Duodenal mucosa (tissue), 2 donors: Measurements from ENCODE around the gene CHODL.

Experiments used
- H3K27ac ChIP-seq: one replicate; pipeline ENCODE4 v1.7.0; 2013; ENCODE audit warnings: low read depth, low read length
- H3K27me3 ChIP-seq, 2 donors: one replicate each; pipeline ENCODE4 v1.7.0; 2013; ENCODE audit warnings: low read length in 2 of 2, control low read depth in 1 of 2; ENCODE audit not compliant: insufficient read depth in 2 of 2, control insufficient read depth in 1 of 2
- H3K36me3 ChIP-seq, 2 donors: one replicate each; pipeline ENCODE4 v1.7.0; 2013; ENCODE audit warnings: low read length in 2 of 2, control low read depth in 1 of 2; ENCODE audit not compliant: insufficient read depth in 2 of 2, control insufficient read depth in 1 of 2
- H3K4me1 ChIP-seq, 2 donors: one replicate each; pipeline ENCODE4 v1.7.0; 2013; ENCODE audit warnings: low read length in 2 of 2, control low read depth in 1 of 2; ENCODE audit not compliant: insufficient read depth in 2 of 2, control insufficient read depth in 1 of 2
- H3K4me3 ChIP-seq, 2 donors: one replicate each; pipeline ENCODE4 v1.7.0; 2013; ENCODE audit warnings: low read length in 2 of 2, low read depth in 1 of 2
- H3K9ac ChIP-seq, 2 donors: one replicate each; pipeline ENCODE4 v1.7.0; 2013; ENCODE audit warnings: low read length in 2 of 2, low read depth in 1 of 2
- H3K9me3 ChIP-seq, 2 donors: one replicate each; pipeline ENCODE4 v1.7.0; 2013; ENCODE audit warnings: low read length in 2 of 2, control low read depth in 1 of 2; ENCODE audit not compliant: control insufficient read depth in 1 of 2

The CHODL gene

DNA sequence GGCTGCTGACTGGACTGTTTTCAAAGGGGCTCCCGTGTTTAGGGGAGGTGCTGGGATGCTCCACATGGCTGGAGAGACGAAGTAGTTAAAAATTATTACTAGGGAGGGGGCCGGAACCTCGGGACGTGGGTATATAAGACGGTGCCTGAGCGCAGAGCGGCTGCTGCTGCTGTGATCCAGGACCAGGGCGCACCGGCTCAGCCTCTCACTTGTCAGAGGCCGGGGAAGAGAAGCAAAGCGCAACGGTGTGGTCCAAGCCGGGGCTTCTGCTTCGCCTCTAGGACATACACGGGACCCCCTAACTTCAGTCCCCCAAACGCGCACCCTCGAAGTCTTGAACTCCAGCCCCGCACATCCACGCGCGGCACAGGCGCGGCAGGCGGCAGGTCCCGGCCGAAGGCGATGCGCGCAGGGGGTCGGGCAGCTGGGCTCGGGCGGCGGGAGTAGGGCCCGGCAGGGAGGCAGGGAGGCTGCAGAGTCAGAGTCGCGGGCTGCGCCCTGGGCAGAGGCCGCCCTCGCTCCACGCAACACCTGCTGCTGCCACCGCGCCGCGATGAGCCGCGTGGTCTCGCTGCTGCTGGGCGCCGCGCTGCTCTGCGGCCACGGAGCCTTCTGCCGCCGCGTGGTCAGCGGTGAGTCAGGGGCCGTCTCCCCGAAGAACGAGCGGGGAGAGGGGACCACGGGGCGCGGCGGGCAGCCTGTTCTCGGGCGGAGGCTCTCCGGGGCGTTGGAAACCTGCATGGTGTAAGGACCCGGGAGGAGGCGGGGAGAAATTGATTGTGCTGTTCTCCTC is at the start of gene CHODL:
Gene CHODL (plus strand): TSS at position 163 of the 793 bp plus-strand sequence. CDS start 391 bp downstream, at position 554.
- Histone ChIP-seq H3K27ac (no peak within 1 kb of the TSS), H3K4me1 (peaks cover 0 to 3% of the 10 kb centered on the region in 2 donors), H3K9ac (no peak within 1 kb of the TSS), H3K36me3 (no peaks in the 10 kb centered on the region), H3K27me3 (peaks cover 15 to 21% of the 10 kb centered on the region in 2 donors), H3K4me3 (peak within 1 kb of the TSS; percentile 34 to 40), H3K9me3 (no peaks in the 10 kb centered on the region)

DNA sequence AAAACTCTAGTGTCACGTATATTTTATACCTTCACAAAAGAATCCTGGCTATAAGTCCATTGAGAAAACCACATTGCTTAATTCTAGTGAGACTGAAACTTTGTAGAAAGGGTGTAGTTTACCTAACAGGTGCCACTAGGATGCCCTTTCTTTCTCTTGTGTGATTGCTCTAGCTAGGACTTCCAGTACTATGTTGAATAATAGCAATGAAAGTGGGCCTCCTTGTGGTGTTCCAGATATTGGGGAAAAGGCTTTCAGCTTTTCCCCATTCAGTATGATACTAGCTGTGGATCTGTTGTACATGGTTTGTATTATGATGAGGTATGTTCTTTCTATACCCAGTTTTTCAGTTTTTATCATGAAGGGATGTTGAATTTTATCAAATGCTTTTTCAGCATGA is 39.7 kb upstream of the CHODL start:
- peaks cover 0 to 6% of the 10 kb centered on the region in 2 donors for H3K9me3 ChIP-seq
- H3K4me3 ChIP-seq, result no peak overlapping the region
- H3K27me3 ChIP-seq, result no peaks in the 10 kb centered on the region
- H3K27ac ChIP-seq, result no peak overlapping the region
- H3K4me1 ChIP-seq, result no peaks in the 10 kb centered on the region
- H3K36me3 ChIP-seq, result no peaks in the 10 kb centered on the region
- H3K9ac ChIP-seq, result no peak overlapping the region

GRCh38 chr21:18218331-18218730 is 26.3 kb upstream of the CHODL start:
- Histone ChIP-seq H3K9me3 (peaks cover 17 to 23% of the 10 kb centered on the region in 2 donors), H3K4me1 (no peaks in the 10 kb centered on the region), H3K36me3 (no peaks in the 10 kb centered on the region), H3K4me3 (no peak overlapping the region), H3K27me3 (no peaks in the 10 kb centered on the region), H3K27ac (no peak overlapping the region), H3K9ac (no peak overlapping the region)

- Histone ChIP-seq H3K9me3 (peaks cover 17 to 23% of the 10 kb centered on the region in 2 donors), H3K4me3 (no peak overlapping the region), H3K36me3 (no peaks in the 10 kb centered on the region), H3K27me3 (no peaks in the 10 kb centered on the region), H3K27ac (no peak overlapping the region), H3K4me1 (no peaks in the 10 kb centered on the region), H3K9ac (no peak overlapping the region)
Measured at GRCh38 chr21:18220498-18220897, 24.1 kb upstream of the CHODL start.

DNA sequence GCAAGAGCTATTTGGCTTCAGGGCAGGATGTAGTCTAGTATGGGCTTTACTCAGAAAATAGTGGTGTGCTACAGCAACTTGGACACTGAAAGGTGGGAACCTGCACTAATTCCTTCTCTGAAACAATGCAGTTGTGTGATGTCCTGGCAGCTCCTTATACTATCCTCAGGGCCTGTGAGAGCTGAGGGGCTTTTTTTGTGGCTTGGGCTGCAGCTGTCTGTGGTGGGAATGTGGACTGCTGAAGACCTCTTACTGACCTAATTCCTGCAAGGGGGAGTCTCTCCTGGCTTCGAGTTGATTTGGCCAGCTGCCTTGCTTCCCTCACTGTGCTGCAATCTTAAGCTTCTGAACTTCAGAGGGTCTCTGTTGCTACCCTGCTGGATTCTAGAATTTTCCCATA is 22.3 kb upstream of the CHODL start:
- no peaks in the 10 kb centered on the region for H3K27me3 ChIP-seq
- no peak overlapping the region for H3K27ac ChIP-seq
- no peaks in the 10 kb centered on the region for H3K4me1 ChIP-seq
- no peaks in the 10 kb centered on the region for H3K36me3 ChIP-seq
- no peak overlapping the region for H3K4me3 ChIP-seq
- peaks cover 17 to 18% of the 10 kb centered on the region in 2 donors for H3K9me3 ChIP-seq
- H3K9ac ChIP-seq, result no peak overlapping the region

GRCh38 chr21:18228060-18228739 is 16.4 kb upstream of the CHODL start:
- no peaks in the 10 kb centered on the region for H3K27me3 ChIP-seq
- no peaks in the 10 kb centered on the region for H3K36me3 ChIP-seq
- no peaks in the 10 kb centered on the region for H3K4me1 ChIP-seq
- no peak overlapping the region for H3K9ac ChIP-seq
- no peak overlapping the region for H3K27ac ChIP-seq
- no peak overlapping the region for H3K4me3 ChIP-seq
- no peaks in the 10 kb centered on the region for H3K9me3 ChIP-seq

DNA sequence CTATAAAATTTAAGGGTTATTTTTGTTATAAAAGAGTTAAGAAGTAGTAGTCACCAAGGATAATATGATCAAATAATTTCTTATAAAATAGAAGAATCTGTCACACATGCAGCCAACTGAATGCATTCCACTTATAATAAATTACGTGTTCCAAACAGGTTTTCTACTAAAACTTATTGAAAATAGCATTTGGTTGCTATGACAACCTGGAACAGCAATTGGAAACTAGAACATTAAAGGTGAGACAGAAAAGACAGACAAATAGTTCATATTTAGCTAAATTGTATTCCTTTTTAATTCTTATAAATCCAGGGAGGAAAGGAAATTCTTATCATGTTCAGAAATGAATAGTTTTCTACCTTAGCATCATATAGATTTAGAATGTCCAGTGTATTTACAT is 9.1 kb upstream of the CHODL start:
- no peak overlapping the region for H3K9ac ChIP-seq
- no peak overlapping the region for H3K4me3 ChIP-seq
- no peaks in the 10 kb centered on the region for H3K36me3 ChIP-seq
- H3K9me3 ChIP-seq, result no peaks in the 10 kb centered on the region
- H3K4me1 ChIP-seq, result no peaks in the 10 kb centered on the region
- H3K27ac ChIP-seq, result no peak overlapping the region
- H3K27me3 ChIP-seq, result no peaks in the 10 kb centered on the region

GRCh38 chr21:18245464-18245967 is 883 bp downstream of the CHODL start:
- no peaks in the 10 kb centered on the region for H3K9me3 ChIP-seq
- H3K4me1 ChIP-seq, result peaks cover 0 to 3% of the 10 kb centered on the region in 2 donors
- peak overlapping the region; percentile 34 to 40 for H3K4me3 ChIP-seq
- no peaks in the 10 kb centered on the region for H3K36me3 ChIP-seq
- H3K27me3 ChIP-seq, result peaks cover 15 to 21% of the 10 kb centered on the region in 2 donors
- no peak overlapping the region for H3K9ac ChIP-seq
- H3K27ac ChIP-seq, result no peak overlapping the region

- Histone ChIP-seq H3K9me3 (no peaks in the 10 kb centered on the region), H3K27ac (no peak overlapping the region), H3K4me1 (peaks cover 0 to 3% of the 10 kb centered on the region in 2 donors), H3K36me3 (no peaks in the 10 kb centered on the region), H3K4me3 (no peak overlapping the region), H3K9ac (no peak overlapping the region), H3K27me3 (peaks cover 15 to 21% of the 10 kb centered on the region in 2 donors)
Measured at GRCh38 chr21:18248171-18248570, 3.5 kb downstream of the CHODL start.

GRCh38 chr21:18249672-18250071 is 5.0 kb downstream of the CHODL start:
- Histone ChIP-seq H3K9ac (no peak overlapping the region), H3K27ac (no peak overlapping the region), H3K27me3 (peaks cover 10% of the 10 kb centered on the region in 2 donors), H3K9me3 (no peaks in the 10 kb centered on the region), H3K4me3 (no peak overlapping the region), H3K36me3 (no peaks in the 10 kb centered on the region), H3K4me1 (peaks cover 0 to 3% of the 10 kb centered on the region in 2 donors)
